ENCODE results near the gene ARFIP2.

The ARFIP2 gene

DNA sequence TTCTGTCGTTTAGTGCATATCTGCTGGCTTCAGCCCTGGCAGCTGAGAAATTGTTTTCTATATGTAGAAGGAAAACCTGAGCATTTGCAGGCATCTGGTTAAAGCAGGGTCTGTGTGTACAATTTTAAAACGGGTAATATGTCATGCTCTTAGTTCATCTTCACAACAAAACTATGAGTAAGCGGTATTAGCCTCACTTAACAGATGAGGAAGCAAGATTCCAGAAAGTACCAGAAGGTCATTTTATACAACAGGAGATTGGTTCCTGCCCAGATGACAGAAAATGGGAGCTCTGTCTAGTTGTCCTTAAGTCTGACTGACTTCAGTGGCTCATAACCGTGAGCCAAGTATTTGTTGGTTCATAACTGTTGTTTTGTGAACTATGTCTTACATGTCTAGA, 1.3 kb upstream of the ARFIP2 start:
- DNase-seq (ENCODE audit: low spot score): no peak

DNA sequence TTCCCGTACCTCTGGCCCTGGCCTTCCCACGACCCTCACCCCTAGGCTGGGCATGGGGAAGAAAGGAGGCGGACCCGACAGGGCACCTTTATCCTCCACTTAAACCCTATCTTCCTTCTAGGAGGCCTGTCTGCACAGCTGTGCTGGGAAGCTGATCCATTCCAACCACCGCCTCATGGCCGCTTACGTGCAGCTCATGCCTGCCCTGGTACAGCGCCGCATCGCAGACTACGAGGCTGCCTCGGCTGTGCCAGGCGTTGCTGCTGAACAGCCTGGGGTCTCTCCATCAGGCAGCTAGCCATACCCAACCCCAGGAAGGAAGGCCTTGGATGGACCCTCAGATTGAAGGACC, 769 bp upstream of the ARFIP2 start:
- DNase-seq (ENCODE audit: low spot score): peak; percentile 13

DNA sequence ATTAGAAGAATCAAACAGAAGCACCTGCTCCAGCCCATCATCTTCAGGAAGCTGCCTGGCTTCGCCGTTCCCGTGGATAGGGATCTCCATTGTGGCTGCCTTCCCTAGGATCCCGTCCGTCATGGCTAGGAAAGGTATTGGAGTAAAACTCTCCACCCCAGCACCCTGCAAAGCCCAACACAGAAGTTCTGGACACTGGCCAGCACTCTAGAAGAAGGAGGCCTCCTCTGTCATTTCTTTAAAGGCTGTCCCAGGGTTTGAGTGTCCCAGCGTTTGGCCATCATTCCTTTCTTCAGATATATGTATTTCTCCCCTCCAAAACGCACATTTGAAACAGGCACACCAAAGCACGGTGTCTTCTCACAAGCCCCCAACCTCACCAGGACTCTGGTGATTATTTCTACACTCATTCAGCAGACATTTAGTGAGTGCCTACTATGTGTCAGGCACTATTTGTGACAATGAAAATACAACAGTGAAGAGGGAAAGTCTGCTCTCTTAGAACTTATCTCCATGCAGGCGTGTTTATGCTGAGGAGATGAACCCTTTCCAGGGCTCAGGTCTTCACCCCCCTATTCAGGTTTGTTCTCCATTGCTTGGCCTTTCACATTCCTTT, 724 bp downstream of the ARFIP2 start:
- DNase-seq (ENCODE audit: low spot score): no peak

DNA sequence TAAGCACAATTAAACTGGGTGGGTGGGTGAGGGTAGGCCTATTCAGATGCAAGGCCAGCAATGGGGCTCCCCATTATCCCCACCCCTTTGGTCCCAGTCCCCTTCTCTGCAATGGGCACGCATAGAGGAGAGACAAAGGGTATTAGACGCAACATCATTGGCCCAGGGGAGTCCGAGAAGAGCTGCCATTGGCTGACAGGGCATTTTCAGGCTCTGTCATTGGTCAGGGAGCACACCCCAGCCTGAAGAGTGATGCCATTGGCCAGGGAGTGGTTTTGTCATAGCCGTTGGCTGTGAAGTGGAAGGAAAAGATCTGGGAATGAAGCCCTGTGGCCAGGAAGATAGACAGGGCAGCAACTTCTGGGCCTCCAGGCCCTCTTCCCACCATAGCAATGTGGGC, 4.6 kb downstream of the ARFIP2 start:
- DNase-seq (ENCODE audit: low spot score): no peak

DNA sequence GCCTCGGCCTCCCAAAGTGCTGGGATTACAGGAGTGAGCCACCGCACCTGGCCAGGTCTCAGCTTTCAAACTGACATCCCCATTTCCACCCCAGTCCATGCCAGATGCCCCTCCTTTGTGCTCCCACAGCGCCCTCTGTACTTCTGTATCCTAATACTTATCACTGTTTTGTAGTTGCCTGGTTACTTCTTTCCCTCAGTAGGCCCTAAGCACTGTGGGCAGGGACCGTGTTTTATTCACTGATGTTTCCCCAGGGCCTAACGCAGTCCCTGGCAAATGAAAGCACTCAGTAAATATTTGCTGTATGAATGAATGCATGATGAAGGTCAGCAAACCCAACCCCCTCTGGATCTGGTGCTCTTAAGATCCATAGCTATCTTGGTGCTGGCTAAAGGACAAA, 5.2 kb downstream of the ARFIP2 start:
- no peak for DNase-seq (ENCODE audit: low spot score)

DNA sequence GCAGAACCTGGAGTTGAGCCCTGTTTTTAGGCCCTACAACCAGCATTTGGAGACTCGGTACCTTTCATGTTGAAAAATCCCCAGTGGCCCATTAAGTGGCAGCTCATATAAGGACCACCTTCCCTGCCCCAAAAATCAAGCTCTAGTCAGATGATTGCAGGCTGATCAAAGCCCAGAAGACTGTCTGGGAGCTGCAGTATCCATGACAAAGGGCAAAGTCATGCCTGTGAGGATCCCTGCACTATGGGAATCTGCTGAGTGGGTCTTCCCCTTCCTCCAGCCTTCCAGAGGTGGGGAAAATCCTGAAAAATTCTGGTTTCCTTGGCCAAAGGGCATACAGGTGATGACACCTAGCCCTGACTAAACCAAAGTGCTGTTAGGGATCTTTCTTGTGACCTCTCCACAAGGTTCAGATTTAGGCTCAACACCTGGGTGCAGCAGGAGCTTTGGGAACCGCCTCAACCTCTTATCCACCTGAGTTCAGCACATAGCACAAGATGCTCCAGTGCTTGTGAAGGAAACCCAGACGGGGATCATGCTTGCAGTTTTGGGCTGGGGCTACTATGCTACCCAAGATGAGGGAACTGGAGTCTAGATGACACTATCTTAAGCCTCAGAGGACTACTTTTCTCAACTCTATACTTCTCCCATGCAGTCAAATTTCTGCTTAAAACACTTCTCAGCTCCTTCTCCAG, 6.2 kb downstream of the ARFIP2 start:
- no peak for DNase-seq (ENCODE audit: low spot score)

DNA sequence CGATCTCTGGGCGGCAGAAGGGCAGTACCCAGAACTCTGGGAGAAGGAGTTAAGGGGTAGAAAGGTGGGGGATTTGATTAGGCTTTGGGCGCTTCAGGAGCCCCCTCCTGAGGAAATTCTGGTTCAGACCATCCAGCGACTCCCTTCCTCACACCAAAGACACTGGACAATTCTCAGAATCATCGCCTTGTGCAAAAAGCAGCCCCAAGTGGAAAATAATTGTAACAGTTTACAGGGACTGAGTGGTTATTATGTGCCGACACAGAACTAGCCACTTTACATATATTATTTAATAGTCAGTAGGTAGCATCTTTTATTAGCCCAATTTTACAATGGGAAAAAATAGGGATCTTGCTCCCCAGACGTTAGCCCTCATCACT, 6.7 kb downstream of the ARFIP2 start:
- no peak for DNase-seq (ENCODE audit: low spot score)

DNA sequence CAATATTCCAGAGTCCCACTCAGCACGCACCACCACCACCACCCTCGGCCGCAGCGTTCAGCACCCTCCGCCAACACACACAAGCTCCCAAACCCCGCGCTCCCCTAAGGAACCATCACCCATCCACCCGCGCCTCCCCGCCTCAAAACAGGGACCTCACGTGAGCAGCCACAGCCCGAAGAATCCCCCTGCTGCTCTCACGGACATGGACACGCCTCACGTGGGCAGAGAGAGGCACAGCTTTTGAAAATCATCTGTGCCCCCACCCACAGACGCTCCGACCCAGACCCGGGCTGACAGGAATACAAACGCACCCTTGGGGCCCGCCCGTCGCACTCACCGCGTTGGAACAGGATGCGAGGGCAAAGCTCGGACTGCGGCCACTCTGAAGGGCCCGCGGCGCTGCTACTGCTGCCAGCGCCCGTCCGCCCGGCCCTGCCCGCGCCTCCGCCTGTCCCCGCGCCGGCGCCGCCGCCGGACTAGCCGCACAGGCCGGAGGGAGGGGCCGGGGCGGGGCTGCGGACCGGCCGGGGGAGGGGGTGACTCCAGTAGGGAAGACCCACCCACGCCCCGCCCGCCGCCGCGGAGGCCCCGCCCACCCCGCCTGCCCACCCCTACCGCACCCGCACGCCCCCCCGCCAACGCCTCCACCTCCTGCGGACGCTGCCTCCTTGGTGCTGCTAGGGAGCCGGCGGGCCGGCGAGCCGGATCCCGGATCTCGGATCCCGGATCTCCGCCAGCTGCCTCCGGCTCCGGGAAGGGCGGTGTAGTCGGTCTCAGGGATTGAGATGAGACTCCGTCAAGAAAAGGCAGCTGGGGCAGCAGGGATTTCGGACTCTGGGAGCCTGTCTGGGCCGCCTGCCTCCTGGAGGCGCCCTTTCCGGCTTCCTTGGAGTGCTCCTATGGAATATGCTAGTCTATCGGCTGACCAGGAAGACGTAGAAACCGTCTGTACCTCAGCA, 7.4 kb downstream of the ARFIP2 start, which contains the start of gene TRIM3:
Gene TRIM3 (minus strand): TSS at position 491 of the 962 bp plus-strand sequence. CDS start 8,246 bp downstream, outside the sequence.
- peak; percentile 93 for DNase-seq (ENCODE audit: low spot score)

DNA sequence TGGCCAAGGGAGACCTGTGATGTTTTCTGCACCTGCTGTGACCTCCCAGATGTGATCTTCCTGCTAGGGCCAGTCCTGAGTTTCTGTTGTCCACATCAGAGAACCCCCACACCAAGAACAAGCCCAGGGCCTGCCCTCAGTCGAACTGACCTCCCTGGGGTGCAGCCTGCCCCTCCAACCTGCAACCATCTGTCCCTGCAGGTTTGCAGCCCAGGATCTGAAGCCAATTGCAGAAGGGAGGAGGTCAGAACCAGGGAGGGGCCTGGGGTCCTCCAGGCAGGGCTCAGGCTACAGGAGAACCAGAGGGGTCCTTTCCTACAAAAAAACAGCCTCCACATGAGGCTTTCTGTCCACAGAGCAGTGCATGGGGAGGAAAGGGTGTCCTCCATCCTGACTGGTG, 8.2 kb downstream of the ARFIP2 start:
- no peak for DNase-seq (ENCODE audit: low spot score)

DNA sequence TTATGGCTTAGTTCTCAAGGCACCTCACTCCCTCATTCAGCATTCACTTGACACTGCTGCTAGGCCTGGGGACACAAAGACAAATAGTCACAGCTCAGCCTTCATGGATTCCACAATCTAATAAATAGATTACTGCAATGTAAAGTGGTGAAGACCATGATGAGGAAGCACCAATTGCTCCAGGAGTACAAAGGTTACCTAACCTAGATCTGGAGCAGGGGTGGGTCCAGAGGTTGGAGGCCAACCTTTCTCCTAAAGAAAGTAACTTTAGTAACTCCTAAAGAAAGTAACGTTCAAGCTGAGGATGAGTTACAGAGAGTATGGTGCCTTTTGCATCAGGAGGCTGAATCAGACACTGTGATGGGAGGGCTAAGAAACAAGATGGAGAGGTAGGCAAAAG, 11.5 kb downstream of the ARFIP2 start:
- no peak for DNase-seq (ENCODE audit: low spot score)

DNA sequence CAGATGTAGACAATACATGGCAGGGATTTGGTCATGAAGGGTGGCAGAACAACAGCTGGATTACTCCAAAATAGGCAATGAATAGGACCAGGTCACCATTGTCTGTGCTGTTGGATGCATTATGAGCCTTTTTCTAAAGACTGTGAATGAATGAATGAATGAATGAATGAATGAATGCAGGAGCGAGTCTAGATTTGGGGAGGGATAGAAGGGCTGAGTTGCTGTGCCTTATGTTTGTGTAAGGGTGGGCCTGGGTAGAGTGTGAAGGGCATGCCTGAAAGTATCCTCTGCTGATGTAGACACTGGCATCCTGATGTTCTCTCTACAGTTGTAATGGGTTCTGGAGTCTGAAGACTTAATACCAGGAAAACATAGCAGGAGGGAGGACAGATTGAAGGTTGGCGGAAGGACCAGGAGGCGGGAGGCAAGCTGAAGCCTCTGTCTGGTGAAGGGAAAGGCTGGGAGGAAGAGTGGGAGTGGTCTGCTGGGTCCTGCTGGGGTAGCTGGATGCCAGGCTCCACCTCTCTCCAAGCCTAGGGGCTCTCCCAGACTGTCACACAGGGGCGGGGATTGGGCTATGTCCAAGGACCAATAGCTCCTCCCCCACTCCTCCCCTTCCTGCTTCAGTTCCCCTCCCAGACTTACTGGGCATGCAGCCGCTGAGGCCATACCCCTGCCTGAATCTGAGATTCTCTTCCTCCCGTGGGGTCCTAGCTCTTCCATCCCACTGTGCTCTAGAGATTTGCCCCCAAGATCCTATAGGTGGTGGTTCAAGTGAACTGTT, 12.2 kb downstream of the ARFIP2 start:
- peak; percentile 94 for DNase-seq (ENCODE audit: low spot score)

DNA sequence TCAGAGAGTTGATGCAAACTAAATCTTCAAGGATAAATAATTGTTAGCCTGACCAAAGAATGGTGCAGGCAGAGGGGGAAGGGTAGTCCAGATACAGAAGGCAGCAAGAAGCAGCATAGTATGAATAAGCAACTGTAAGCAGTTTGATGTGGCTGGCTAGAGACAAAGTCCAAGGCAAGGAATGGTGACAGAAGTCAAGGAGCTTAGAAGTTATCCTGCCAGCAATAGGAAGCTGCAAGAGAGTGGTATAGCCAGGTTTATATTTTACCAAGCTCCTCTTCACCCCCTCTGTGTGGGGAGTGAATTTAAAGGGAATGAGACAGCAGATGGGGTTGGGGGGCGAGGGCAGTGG, 22.1 kb downstream of the ARFIP2 start:
- DNase-seq (ENCODE audit: low spot score): no peak

DNA sequence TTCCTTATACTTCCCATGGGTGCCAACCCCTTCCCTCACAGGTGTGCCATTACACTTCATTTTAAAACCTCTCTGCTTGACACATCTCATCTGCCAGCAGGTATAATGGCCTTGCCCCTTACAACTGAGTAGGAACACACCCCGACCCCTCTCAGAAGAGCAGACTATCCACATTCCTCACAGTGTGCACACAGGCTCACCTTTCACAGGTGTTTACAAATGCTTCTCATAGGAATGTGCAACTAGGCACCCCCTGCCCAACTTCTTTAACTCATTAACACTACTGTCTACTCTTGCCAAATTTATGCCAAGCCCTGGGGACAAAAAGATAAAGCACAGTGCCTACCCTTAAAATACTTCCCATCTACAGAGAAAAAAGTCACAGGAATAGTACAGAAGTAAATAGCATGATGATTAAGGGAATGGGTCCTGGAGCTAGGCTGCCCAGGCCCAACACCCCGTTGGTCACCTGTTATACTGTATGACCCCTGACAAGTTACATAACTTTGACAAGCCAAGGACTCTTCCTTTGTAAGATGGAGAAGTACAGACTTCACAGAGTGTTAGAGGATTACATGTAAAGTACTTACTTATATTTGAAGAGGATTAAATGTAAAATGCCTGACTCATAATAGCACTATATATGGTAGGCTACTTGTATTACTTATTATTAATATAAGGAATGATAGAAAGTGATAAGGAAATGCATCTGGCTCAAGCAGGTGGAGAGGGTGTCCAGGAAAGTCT, 22.6 kb downstream of the ARFIP2 start:
- no peak for DNase-seq (ENCODE audit: low spot score)

DNA sequence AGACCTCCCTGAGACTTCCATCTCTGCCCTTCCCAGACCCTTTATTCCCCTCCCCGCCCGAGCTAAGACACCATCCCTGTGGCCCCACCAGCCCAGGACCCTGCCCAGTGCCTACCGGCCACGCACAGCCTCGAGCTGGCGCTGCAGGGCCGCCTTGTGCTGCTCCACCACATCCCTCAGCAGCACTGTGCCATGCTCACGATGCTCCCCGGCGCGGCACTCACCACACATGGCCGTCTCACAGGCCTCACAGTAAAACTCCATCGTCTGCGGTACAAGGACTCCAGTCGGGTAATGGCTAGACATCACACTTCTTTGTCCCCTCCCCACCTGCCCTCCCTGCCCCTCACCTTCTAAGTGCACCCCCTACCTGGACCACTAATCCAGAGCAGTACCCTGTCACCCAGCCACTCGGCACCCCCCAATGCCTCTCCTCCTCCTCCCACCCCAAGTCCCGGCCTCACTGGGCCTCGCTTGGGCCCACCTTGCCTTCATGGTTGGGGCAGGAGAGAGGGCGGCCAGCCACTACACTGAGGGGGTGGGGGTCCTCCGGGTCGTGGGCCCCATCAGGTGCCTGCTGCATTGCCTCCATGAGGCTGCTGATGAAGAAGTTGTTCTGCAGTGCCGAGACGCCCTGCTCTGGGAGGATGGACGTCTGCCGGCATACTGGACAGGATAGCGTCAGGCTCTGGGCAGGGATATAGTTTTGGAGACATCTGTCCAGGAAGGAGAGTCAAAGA, 23.4 kb downstream of the ARFIP2 start:
- DNase-seq (ENCODE audit: low spot score): no peak

DNA sequence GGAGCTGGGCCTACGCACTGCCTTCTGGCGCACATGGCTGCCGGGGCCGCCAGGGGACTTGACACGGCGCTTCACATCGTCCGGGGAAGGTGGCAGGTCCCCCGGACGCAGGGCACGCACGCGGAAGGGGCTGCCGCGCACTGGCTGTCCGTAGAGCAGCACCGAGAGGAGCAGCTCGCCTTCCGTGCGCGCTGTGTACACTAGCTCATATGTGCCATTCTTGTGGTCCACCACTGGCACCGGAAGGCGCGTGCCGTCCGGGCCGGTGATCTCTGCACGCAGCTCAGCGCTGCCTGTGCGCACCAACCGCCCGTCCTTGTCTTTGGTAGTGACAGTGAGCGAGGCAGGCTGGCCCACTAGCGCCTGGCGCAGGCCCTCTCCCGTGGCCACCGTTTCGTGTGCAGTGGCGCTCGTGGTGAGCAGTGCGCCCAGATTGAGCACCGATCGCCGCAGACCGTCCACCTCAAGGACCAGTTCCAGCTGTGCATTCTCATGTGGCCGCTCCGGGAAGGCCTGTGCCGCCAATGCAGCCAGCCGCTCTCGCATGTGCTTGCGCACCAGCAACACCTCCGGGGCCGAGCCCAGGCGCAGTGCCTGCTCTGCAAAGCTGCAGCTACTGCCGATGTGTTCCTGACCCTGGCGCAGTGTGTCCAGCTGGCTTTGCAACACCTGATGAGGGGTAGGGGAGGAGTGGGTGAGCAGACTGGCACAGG, 24.6 kb downstream of the ARFIP2 start:
- DNase-seq (ENCODE audit: low spot score): no peak

DNA sequence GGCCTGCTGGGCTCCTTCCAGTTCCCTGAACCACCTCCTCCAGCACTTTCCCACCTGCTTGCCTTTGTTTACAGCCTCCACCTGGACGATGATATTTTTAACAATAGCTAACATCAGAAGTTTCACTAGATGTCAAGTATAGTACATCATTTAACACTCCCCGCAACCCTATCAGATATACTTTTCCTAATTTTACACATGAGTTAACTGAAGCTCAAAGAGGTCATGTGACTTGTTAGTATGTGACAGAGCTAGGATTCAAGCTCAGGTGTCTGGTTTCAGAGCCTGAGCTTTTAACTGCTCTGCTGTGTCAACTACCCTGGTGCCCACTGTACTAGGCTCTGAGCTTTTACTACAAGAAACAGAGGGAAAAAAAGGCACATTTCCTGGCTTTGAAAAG, 26.1 kb downstream of the ARFIP2 start:
- no peak for DNase-seq (ENCODE audit: low spot score)

DNA sequence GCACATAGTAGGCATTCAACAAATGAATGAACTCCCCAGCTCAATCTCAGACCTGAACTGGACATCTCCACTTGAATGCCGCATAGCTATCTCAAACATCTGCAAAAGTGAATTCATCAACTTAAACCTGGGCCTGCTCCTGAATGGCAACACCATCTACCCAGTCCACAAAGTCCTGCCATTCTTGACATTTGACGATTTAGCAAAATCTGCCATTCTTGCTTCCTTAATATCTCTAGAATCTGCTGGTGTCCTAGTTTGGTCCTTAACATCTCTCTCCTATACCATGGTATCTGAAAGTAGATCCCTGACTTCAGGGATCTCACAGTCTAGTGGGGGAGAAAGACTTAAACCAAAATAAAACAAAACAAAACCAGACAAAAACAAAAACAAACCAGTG, 28.0 kb downstream of the ARFIP2 start:
- DNase-seq (ENCODE audit: low spot score): no peak

DNA sequence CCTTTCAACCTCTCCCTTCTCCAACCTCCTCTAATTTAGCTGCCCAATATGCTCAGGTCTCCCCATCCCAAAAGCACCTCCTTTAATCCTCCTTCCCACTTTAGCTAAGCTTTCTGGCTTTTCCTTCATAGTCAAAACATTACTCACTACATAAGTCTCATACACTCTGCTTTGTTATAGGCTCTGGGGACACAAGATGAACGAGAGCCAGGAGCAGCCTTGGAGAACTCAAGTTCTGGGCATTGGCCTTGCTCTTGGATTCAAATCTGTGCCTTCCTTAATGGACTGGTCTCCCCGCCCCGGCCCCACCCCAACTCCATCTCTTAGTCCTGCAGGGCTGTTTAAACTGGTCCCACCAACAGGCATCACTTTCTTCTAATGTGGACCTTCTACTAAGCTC, 28.9 kb downstream of the ARFIP2 start:
- no peak for DNase-seq (ENCODE audit: low spot score)

DNA sequence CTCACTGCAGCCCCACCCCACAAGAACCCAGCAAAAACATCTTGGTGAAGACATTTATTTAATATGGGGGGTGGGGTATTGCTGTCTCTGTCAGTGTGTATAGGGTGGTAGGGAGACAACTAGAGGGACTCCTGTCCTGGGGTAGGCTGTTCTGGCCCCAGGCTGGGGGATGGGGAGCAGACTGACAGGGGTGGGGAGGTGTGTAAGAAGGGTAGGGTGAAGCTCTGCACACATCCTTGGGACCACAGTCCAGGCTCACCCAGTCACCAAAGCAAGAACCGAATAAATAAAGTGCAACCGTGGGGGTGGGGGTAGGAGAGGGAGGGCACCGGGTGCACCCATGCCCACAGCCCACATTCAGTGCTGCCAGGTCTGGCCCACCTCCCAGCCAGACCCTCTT, 32.6 kb downstream of the ARFIP2 start:
- no peak for DNase-seq (ENCODE audit: low spot score)
